PC-9 (cell line): ENCODE results near the gene ANKRD13A.

Source experiments
- CTCF ChIP-seq: fragments of 200-600 bp; sonication (generic); conservative IDR thresholded peaks from 2 replicates; pipeline ENCODE4 v1.6.1; 2017; ENCODE audit warnings: mixed run types, antibody characterized with exemption, mild to moderate bottlenecking, moderate library complexity
- EZH2 ChIP-seq: fragments of 200-600 bp; sonication (generic); IDR thresholded peaks from 2 replicates; pipeline ENCODE4 v1.8.0; 2017; ENCODE audit warnings: antibody characterized with exemption, low read depth

GRCh38 chr12:110015132-110015531 is 15.9 kb downstream of the ANKRD13A start:
- TF ChIP-seq EZH2, result no peak
- TF ChIP-seq CTCF, result no peak
